ENCODE measurements around the gene ZSWIM6. TPM values are rescaled to one million over a fixed set of nuclear protein-coding genes. Genes with fewer than 3 reads are reported as not detected.

ZSWIM6 gene
- total and polyA plus RNA-seq, 2 of the 4 experiments (the other 2 are of a cell fraction) = 10.8 to 14.1 TPM

- in situ Hi-C loops (cut with MboI; ENCODE audit: low sequenced_read_pairs) (loop anchor here (10.0 to 25.0 kb wide), 2 partner anchors 267 to 634 kb away; no protein-coding TSS in a partner anchor), dilution Hi-C loops (cut with HindIII; ENCODE audit: low sequenced_read_pairs, unreplicated experiment) (no loop called here), intact Hi-C loops (cut with micrococcal nuclease) (no loop called here)
- Histone ChIP-seq H3K4me1 (ENCODE audit: control insufficient read depth, insufficient read depth, low read length) (peaks cover 7% of the 10 kb centered on the region), H3K9me3 (ENCODE audit: control insufficient read depth, insufficient read depth, low read length) (no peaks in the 10 kb centered on the region), H4K91ac (ENCODE audit: insufficient read depth, low read depth, low read length) (no peak overlapping the region), H4K20me1 (ENCODE audit: insufficient read depth, low read length) (no peaks in the 10 kb centered on the region), H3K27ac (ENCODE audit: insufficient read depth, low read length) (no peak overlapping the region), H4K8ac (ENCODE audit: low read depth in 2 of 2, low read length in 2 of 2) (no peak overlapping the region), H3K36me3 (ENCODE audit: control insufficient read depth, insufficient read depth, low read length) (no peaks in the 10 kb centered on the region), H2AFZ (replicated peaks; ENCODE audit: low read length, poor library complexity) (no peak overlapping the region), H2BK15ac (ENCODE audit: low read depth, low read length) (no peak overlapping the region), H3K9ac (ENCODE audit: low read depth, low read length) (no peak overlapping the region), H4K5ac (ENCODE audit: low read depth, low read length) (no peak overlapping the region), H3K56ac (ENCODE audit: extremely low read depth, insufficient read depth, low read length) (no peak overlapping the region), H3K4me2 (ENCODE audit: low read depth, low read length) (no peak overlapping the region), H2BK20ac (ENCODE audit: low read depth, low read length) (no peak overlapping the region), H3K14ac (replicated peaks; ENCODE audit: low read depth, low read length) (no peak overlapping the region), H3K18ac (ENCODE audit: low read depth, low read length) (no peak overlapping the region), H3K9me1 (ENCODE audit: insufficient read depth, low read length) (peaks cover 3% of the 10 kb centered on the region), H2AK5ac (ENCODE audit: low read depth, low read length) (no peak overlapping the region), H2BK120ac (ENCODE audit: low read depth, low read length) (no peak overlapping the region), H3K4me3 (ENCODE audit: insufficient read depth, low read depth, low read length) (no peak overlapping the region), H2AK9ac (replicated peaks; ENCODE audit: low read depth, low read length, poor library complexity) (no peak overlapping the region), H3K79me1 (ENCODE audit: low read depth in 1 of 2, low read length in 2 of 2) (peaks cover 0 to 4% of the 10 kb centered on the region in 2 experiments; a peak in 1 of 4 replicates), H3K4ac (ENCODE audit: low read depth, low read length) (no peak overlapping the region), H3K27me3 (ENCODE audit: control insufficient read depth, insufficient read depth, low read length) (no peaks in the 10 kb centered on the region), H3K23ac (ENCODE audit: low read depth, low read length) (no peak overlapping the region), H2BK5ac (ENCODE audit: low read depth, low read length, poor library complexity, severe bottlenecking) (no peak overlapping the region)
- DNase-seq = no peak
- no TSS peak for BruUV-seq (replicated peaks)
- ATAC-seq (ENCODE audit: low read depth) = no peak
- ChIA-PET POLR2A (ENCODE audit: unreplicated experiment) (no interaction called here), CTCF (interaction anchor here (0.6 kb wide), 1 partner anchor 360 kb away, joined by 4 read pairs; no protein-coding TSS in a partner anchor)
- TF ChIP-seq CTCF (conservative IDR thresholded peaks at IDR 0.05; ENCODE audit: low read depth, low read length) (no peak), BHLHE40 (IDR thresholded peaks at IDR 0.05; ENCODE audit: low read depth, low read length) (no peak), MAFK (IDR thresholded peaks at IDR 0.05; ENCODE audit: low read depth, low read length) (no peak), RAD21 (IDR thresholded peaks at IDR 0.05; ENCODE audit: low read length) (no peak), POLR2A (IDR thresholded peaks at IDR 0.05; ENCODE audit: low read depth, low read length) (no peak)
- no CpG with 5 or more reads among the region's 2 CpGs for WGBS, 2 experiments (ENCODE audit: extremely low coverage in 2 of 2, insufficient read length in 1 of 2)
These were observed 10.4 kb upstream of the ZSWIM6 start for GRCh38 chr5:61321669-61322068.
